Right lobe of liver (tissue), 4 donors: Measurements from ENCODE around the gene CBX7.

Experiments used
- POLR2A ChIP-seq: fragments of 450-650 bp; IDR thresholded peaks from one replicate; pipeline ENCODE4 v1.6.1; 2017; ENCODE audit warnings: antibody characterized with exemption, mild to moderate bottlenecking
- TF ChIP-seq, protein P1 (sequence below), 4 donors: fragments of 200-600 bp in 3 of 4; fragments of 450-650 bp in 1 of 4; IDR thresholded peaks; one replicate each; pipeline versions ENCODE4 v1.5.1 to v1.8.0; 2016 to 2022; ENCODE audit warnings: antibody characterized with exemption in 4 of 4, mild to moderate bottlenecking in 2 of 4
- donor health status: DM: no; HTN: no; CAD: no.
- donor health status: DM: no; HTN: no; CAD: no.
- donor health status: DM: no; HTN: yes; CAD: no.

DNA sequence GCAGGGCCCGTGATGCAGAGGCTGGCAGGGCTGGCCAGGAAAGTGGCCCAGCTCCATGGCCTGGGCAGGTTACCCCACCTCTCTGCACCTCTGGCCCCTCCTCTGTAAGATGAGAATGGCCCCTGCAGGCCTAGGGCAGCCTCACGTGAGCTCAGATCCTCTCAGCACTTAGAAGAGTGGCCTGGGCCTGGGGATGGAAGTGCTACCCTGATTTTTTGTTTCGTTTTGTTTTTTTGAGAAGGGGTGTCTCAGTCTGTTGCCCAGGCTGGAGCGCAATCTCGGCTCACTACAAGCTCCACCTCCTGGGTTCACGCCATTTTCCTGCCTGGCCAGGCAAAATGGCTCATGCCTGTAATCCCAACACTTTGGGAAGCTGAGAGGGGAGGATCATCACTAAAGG is 54.5 kb downstream of the CBX7 start:
- TF ChIP-seq, protein P1, sequence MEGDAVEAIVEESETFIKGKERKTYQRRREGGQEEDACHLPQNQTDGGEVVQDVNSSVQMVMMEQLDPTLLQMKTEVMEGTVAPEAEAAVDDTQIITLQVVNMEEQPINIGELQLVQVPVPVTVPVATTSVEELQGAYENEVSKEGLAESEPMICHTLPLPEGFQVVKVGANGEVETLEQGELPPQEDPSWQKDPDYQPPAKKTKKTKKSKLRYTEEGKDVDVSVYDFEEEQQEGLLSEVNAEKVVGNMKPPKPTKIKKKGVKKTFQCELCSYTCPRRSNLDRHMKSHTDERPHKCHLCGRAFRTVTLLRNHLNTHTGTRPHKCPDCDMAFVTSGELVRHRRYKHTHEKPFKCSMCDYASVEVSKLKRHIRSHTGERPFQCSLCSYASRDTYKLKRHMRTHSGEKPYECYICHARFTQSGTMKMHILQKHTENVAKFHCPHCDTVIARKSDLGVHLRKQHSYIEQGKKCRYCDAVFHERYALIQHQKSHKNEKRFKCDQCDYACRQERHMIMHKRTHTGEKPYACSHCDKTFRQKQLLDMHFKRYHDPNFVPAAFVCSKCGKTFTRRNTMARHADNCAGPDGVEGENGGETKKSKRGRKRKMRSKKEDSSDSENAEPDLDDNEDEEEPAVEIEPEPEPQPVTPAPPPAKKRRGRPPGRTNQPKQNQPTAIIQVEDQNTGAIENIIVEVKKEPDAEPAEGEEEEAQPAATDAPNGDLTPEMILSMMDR (IDR thresholded peaks at IDR 0.05), result no peak
- TF ChIP-seq POLR2A, result no peak
